Adipocyte (in vitro differentiated cells): ENCODE data around the gene BCAR1.
A peak's percentile ranks its signal among the peaks of the same experiment; 100 is the strongest.

Experiments used
- DNase-seq: peaks from one replicate; pipeline ENCODE4 v3.0.0-alpha.2; 2015; ENCODE audit warnings: low read depth
- H3K27me3 ChIP-seq: replicated peaks from 2 replicates; pipeline ENCODE4 v1.7.0; 2013; ENCODE audit warnings: mild to moderate bottlenecking, low read length, moderate library complexity; ENCODE audit not compliant: control insufficient read depth, insufficient read depth
- H3K36me3 ChIP-seq: 2 replicates; pipeline ENCODE4 v1.7.0; 2013; ENCODE audit warnings: low read length, mild to moderate bottlenecking, moderate library complexity; ENCODE audit not compliant: control insufficient read depth, insufficient read depth, severe bottlenecking
- H3K4me1 ChIP-seq: 2 replicates; pipeline ENCODE4 v1.7.0; 2013; ENCODE audit warnings: mild to moderate bottlenecking, low read length, moderate library complexity; ENCODE audit not compliant: control insufficient read depth, insufficient read depth
- H3K4me3 ChIP-seq: 2 replicates; pipeline ENCODE4 v1.7.0; 2013; ENCODE audit warnings: mild to moderate bottlenecking, low read length, moderate library complexity
- H3K9ac ChIP-seq: 2 replicates; pipeline ENCODE4 v1.7.0; 2013; ENCODE audit warnings: mild to moderate bottlenecking, low read length, moderate library complexity
- H3K9me3 ChIP-seq: 2 replicates; pipeline ENCODE4 v1.7.0; 2013; ENCODE audit warnings: mild to moderate bottlenecking, low read length, moderate library complexity; ENCODE audit not compliant: control insufficient read depth

The BCAR1 gene

DNA sequence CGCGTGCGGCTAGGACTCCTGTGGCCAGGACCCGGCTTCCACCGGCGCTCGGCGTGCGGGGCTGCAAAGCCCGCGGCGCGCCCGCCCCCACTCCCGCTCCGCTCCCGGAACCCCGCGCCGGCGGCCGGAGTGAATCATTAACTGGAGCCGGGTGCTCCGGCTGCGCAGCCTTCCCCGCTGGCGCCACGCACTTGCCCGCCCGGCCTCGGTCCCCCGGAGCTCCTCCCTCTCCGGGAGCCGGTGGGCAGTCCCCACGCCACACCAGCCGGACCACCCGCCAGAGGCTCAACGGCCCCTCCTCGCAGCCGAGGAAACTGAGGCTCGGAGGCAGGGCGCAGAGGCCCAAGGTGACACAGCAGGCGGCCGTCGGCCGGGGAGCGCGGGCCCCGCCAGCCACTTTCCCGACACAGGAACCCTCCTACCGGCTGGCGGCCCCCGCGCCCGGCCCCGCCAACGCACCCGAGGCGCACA, 580 bp downstream of the BCAR1 start:
- no peaks in the 10 kb centered on the region for H3K9me3 ChIP-seq
- peak overlapping the region; percentile 91 for H3K4me3 ChIP-seq
- H3K36me3 ChIP-seq, result no peaks in the 10 kb centered on the region
- peak overlapping the region; percentile 90 for H3K9ac ChIP-seq
- no peaks in the 10 kb centered on the region for H3K27me3 ChIP-seq
- peak; percentile 78 for DNase-seq
- peaks cover 82% of the 10 kb centered on the region for H3K4me1 ChIP-seq

DNA sequence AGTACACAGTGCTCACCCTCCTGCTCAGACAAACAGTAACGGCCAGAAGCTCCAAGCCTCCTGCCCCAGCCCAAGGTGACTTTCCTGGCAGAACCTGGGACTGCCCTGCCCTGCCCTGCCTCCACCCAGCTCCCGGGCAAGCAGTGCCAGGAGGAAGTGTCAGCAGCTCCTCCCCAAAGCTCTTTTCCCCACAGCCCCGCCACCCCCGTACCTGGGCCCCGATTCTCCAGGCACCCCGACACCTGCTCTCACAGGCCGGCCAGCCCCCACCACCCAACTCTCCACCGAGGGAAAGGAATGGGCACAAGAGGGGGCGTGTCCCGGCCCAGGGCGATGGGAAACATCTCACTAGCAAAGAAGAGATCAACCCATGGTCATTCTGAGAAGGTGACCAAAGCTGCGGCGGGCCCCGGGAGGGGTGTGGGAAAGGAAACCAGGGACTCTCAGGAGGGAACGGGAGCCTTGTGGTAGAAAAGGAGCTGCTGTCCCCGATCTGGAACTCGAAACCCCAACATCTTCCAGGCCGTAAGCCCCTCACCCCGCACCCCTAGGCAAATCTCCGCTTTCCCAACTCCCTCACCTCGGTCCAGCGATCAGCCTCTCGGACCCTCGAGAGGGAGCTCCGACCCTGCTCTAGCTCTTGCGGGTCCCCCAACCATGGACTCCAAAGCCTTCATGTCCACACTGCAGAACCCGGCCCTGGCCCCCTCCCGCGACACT, 1.2 kb downstream of the BCAR1 start:
- Histone ChIP-seq H3K9ac (peak overlapping the region; percentile 90), H3K4me3 (peak overlapping the region; percentile 91), H3K4me1 (peaks cover 87% of the 10 kb centered on the region)

GRCh38 chr16:75249441-75249840, 2.0 kb downstream of the BCAR1 start:
- Histone ChIP-seq H3K4me3 (peak overlapping the region; percentile 91), H3K27me3 (no peaks in the 10 kb centered on the region), H3K9ac (peak overlapping the region; percentile 51), H3K4me1 (peaks cover 88% of the 10 kb centered on the region), H3K9me3 (no peaks in the 10 kb centered on the region), H3K36me3 (no peaks in the 10 kb centered on the region)
- DNase-seq, result no peak

More for the DNA sequence above, 1.2 kb downstream of the BCAR1 start:
- no peaks in the 10 kb centered on the region for H3K36me3 ChIP-seq
- peak; percentile 59 for DNase-seq
- H3K27me3 ChIP-seq, result no peaks in the 10 kb centered on the region
- H3K9me3 ChIP-seq, result no peaks in the 10 kb centered on the region

DNA sequence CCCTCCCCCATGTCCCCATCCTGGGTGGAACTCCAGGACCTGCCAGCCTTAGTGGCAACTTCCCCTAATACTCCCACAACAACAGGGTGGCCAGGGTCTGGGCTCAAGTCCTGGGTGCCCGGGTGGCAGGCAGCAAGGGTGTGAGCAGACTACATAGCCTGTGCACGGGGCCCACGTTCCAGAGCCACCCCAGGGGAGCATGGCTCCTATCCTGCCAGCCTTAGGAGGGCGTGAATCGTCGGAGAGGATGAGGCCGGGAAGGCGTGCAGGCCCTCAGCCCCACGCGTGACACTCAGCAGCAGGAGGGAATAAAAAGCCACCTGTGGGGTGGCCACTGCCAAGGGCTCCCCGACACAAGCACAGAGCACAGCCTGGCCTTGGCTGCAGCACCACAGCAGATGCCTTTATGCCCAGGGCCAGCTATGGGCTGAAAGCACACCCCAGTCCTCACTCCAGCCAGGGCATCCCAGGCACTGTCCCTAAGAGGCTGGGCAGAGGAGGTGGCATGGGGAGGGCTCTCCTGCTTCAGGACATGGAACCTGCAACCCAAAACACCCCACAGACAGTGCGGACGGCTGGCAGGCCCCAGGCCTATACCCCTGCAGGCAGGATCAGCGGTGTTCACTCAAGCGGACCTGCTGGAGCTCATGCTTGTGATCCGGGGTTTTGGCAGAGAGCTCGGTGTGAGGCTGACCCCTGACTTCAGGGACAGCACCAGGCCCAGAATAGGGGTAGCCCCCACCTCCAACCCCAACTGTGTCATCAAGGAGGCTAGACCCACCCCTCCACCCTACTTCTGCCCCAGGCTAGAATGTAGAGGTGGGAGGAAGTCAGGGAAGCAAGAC, 2.7 kb downstream of the BCAR1 start:
- Histone ChIP-seq H3K9ac (peak overlapping the region; percentile 51), H3K4me1 (peaks cover 88% of the 10 kb centered on the region), H3K9me3 (no peaks in the 10 kb centered on the region), H3K4me3 (no peak overlapping the region), H3K27me3 (no peaks in the 10 kb centered on the region), H3K36me3 (no peaks in the 10 kb centered on the region)
- no peak for DNase-seq

DNA sequence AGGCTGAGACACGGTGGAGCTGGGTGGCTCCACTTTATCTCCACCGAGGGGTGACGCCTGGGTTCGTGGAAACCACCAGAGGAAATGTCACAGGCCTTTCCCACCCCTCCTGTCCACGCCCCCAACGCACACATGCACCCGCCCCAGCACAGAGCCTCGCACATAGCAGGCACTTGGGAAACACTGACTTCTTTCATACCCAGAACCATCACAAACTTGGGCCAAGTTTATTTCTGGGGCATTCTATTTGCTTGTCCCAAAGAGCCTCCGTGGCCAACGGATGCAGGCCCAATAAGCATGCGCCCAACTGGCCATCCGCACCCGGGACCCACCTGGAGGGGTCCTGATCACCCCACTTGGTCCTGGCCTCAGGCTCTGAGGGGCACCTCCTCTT, 3.3 kb downstream of the BCAR1 start:
- Histone ChIP-seq H3K4me1 (peaks cover 85% of the 10 kb centered on the region), H3K9me3 (no peaks in the 10 kb centered on the region), H3K36me3 (no peaks in the 10 kb centered on the region), H3K27me3 (no peaks in the 10 kb centered on the region), H3K9ac (peak overlapping the region; percentile 29), H3K4me3 (no peak overlapping the region)
- DNase-seq, result no peak

DNA sequence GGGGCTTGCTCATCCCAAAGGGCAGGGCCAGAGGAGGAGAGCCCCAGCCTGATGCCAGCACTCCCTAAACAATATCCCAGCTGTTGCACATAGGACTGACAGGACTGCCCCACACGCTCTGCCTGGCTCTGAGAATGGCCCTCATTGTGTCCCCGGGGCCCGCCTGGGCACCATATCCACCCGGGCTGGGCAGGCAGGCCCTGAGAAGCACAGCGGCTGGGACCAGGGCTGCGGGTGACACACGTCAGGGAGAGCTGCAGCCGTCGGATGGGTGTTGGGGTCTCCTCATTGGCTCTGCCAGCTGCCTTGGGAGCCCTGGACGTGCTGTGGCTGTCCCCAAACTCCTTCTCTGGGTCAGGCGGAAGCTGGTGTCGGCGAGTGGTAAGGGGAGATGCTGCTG, 4.2 kb downstream of the BCAR1 start:
- H3K4me1 ChIP-seq, result peaks cover 76% of the 10 kb centered on the region
- H3K36me3 ChIP-seq, result peaks cover 4% of the 10 kb centered on the region
- H3K4me3 ChIP-seq, result no peak overlapping the region
- no peaks in the 10 kb centered on the region for H3K27me3 ChIP-seq
- DNase-seq, result no peak
- H3K9ac ChIP-seq, result peak overlapping the region; percentile 29
- no peaks in the 10 kb centered on the region for H3K9me3 ChIP-seq

- peaks cover 10% of the 10 kb centered on the region for H3K36me3 ChIP-seq
- no peak overlapping the region for H3K4me3 ChIP-seq
- peaks cover 70% of the 10 kb centered on the region for H3K4me1 ChIP-seq
- no peak for DNase-seq
- H3K9me3 ChIP-seq, result no peaks in the 10 kb centered on the region
- peak overlapping the region; percentile 77 for H3K9ac ChIP-seq
- no peaks in the 10 kb centered on the region for H3K27me3 ChIP-seq
Measured at GRCh38 chr16:75246504-75247205, 4.8 kb downstream of the BCAR1 start.

- Histone ChIP-seq H3K4me3 (peak overlapping the region; percentile 48), H3K4me1 (peaks cover 74% of the 10 kb centered on the region), H3K27me3 (no peaks in the 10 kb centered on the region), H3K36me3 (peaks cover 22% of the 10 kb centered on the region), H3K9me3 (no peaks in the 10 kb centered on the region), H3K9ac (peak overlapping the region; percentile 77)
- DNase-seq, result peak; percentile 95
Measured at GRCh38 chr16:75244844-75245758, 6.3 kb downstream of the BCAR1 start.

DNA sequence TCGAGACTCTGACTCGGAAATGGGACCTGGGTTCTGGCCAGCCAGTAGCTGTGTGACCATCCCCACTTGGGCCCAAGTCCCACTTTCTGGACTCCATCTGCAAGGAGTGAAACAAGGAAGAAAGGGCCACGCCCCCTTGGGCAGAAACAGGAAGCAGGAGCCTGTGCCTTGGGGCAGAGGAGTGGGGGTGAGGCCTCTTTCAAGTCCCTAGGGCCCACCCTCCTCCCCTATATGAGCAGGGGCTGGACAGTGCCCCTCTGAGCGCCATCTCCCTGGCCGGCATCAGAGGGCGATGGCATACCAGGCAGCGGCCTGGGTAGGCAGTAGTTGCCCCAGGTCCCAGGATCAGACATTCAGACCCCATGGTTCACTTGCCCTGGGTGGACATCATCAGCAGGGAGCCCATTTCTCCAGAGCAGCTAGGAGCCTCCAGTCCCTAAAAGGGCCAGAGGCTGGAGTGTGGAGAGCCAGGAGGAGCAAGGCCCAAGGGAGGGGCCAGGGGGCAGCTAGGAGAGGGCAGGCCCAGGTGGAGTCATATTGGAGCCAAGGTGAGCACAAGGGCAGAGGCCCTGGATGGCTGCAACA, 7.1 kb downstream of the BCAR1 start:
- peaks cover 74% of the 10 kb centered on the region for H3K4me1 ChIP-seq
- no peaks in the 10 kb centered on the region for H3K27me3 ChIP-seq
- peak; percentile 68 for DNase-seq
- no peaks in the 10 kb centered on the region for H3K9me3 ChIP-seq
- H3K36me3 ChIP-seq, result peaks cover 22% of the 10 kb centered on the region
- H3K9ac ChIP-seq, result peak overlapping the region; percentile 77
- peak overlapping the region; percentile 14 for H3K4me3 ChIP-seq

GRCh38 chr16:75243667-75244224, 7.7 kb downstream of the BCAR1 start:
- H3K36me3 ChIP-seq, result peaks cover 22% of the 10 kb centered on the region
- H3K9me3 ChIP-seq, result no peaks in the 10 kb centered on the region
- no peak overlapping the region for H3K4me3 ChIP-seq
- peak overlapping the region; percentile 77 for H3K9ac ChIP-seq
- peaks cover 74% of the 10 kb centered on the region for H3K4me1 ChIP-seq
- no peaks in the 10 kb centered on the region for H3K27me3 ChIP-seq
- no peak for DNase-seq
